Measurements from ENCODE around the gene BICRAL. TPM values are rescaled to one million over a fixed set of nuclear protein-coding genes. Genes with fewer than 3 reads are reported as not detected.

Gene BICRAL
- total RNA-seq, 6 experiments from 2014 or later = 4.3 to 6.0 (median 5.5) TPM

- Histone ChIP-seq H3K27ac (peak overlapping the region; percentile 74 to 93 (median 85)), H3K27me3 (no peaks in the 10 kb centered on the region), H3K36me3 (no peaks in the 10 kb centered on the region), H3K9me3 (no peaks in the 10 kb centered on the region), H3K4me1 (peaks cover 0 to 15% (median 3%) of the 10 kb centered on the region in 4 donors), H3K4me3 (peak overlapping the region; percentile 67 to 86 (median 83))
- WGBS (ENCODE audit: insufficient coverage, low coverage, low lambda C conversion rate, missing lambda C conversion rate) = 0% methylated on average over 23 of the region's 55 CpGs
- intact Hi-C loops (cut with DNase I) = loop anchor here in 1 of 2 donors (10.0 kb wide), 1 partner anchor 138 kb away; no protein-coding TSS in a partner anchor
- ATAC-seq = peak; percentile 74 to 82 (median 76)
- peak; percentile 84 to 88 (median 86) for DNase-seq
- peak; percentile 76 for TF ChIP-seq POLR2A (IDR thresholded peaks at IDR 0.05)
- no peak for TF ChIP-seq CTCF (IDR thresholded peaks at IDR 0.05)
Measured at GRCh38 chr6:42746463-42747391, 35.1 kb upstream of the BICRAL start.

GRCh38 chr6:42748203-42748898 is 33.5 kb upstream of the BICRAL start:
- no peak for TF ChIP-seq CTCF (IDR thresholded peaks at IDR 0.05)
- no peak for TF ChIP-seq POLR2A (IDR thresholded peaks at IDR 0.05)
- peaks cover 0 to 15% (median 3%) of the 10 kb centered on the region in 4 donors for H3K4me1 ChIP-seq
- intact Hi-C loops (cut with DNase I) = loop anchor here in 1 of 2 donors (10.0 kb wide), 1 partner anchor 136 kb away; no protein-coding TSS in a partner anchor
- H3K4me3 ChIP-seq = no peak overlapping the region
- no peaks in the 10 kb centered on the region for H3K27me3 ChIP-seq
- ATAC-seq = no peak
- no peaks in the 10 kb centered on the region for H3K36me3 ChIP-seq
- no peak overlapping the region for H3K27ac ChIP-seq
- no peak for DNase-seq
- no peaks in the 10 kb centered on the region for H3K9me3 ChIP-seq
- 38% methylated on average over 6 of the region's 8 CpGs for WGBS (ENCODE audit: insufficient coverage, low coverage, low lambda C conversion rate, missing lambda C conversion rate)

- intact Hi-C loops (cut with DNase I) = no loop called here
- Histone ChIP-seq H3K4me1 (no peaks in the 10 kb centered on the region), H3K9me3 (no peaks in the 10 kb centered on the region), H3K27me3 (no peaks in the 10 kb centered on the region), H3K27ac (no peak overlapping the region), H3K36me3 (no peaks in the 10 kb centered on the region), H3K4me3 (no peak overlapping the region)
- WGBS (ENCODE audit: insufficient coverage, low coverage, low lambda C conversion rate, missing lambda C conversion rate) = 86% methylated on average over 3 of the region's 3 CpGs
- no peak for ATAC-seq
- DNase-seq = no peak
- TF ChIP-seq POLR2A (IDR thresholded peaks at IDR 0.05) (no peak), CTCF (IDR thresholded peaks at IDR 0.05) (no peak)
Measured at GRCh38 chr6:42751055-42751454, 30.8 kb upstream of the BICRAL start.

- WGBS (ENCODE audit: insufficient coverage, low coverage, low lambda C conversion rate, missing lambda C conversion rate) = 96% methylated on average over 4 of the region's 5 CpGs
- no peak for DNase-seq
- intact Hi-C loops (cut with DNase I) = no loop called here
Measured at GRCh38 chr6:42754759-42755158, 27.1 kb upstream of the BICRAL start.

More at GRCh38 chr6:42754759-42755158, 27.1 kb upstream of the BICRAL start:
- Histone ChIP-seq H3K27ac (no peak overlapping the region), H3K9me3 (no peaks in the 10 kb centered on the region), H3K4me3 (no peak overlapping the region), H3K36me3 (no peaks in the 10 kb centered on the region), H3K27me3 (no peaks in the 10 kb centered on the region), H3K4me1 (no peaks in the 10 kb centered on the region)
- ATAC-seq = no peak
- TF ChIP-seq POLR2A (IDR thresholded peaks at IDR 0.05) (no peak), CTCF (IDR thresholded peaks at IDR 0.05) (no peak)

All from right lobe of liver (tissue), 6 donors.